ENCODE data around the gene PLCL2. TPM values are rescaled to one million over a fixed set of nuclear protein-coding genes. Genes with fewer than 3 reads are reported as not detected.

Gene PLCL2
- total and polyA plus RNA-seq, 10 of the 15 experiments (the other 5 are each of a cell fraction or from before 2014, with no cell fraction given), result 7.5 to 37.3 (median 21.7) TPM

- ChIA-PET RAD21 (ENCODE audit: unreplicated experiment) (no interaction called here), POLR2A (no interaction called here), SMC1A (ENCODE audit: uncharacterized antibody, unreplicated experiment) (no interaction called here), CTCF (no interaction called here)
- no peaks in the 10 kb centered on the region for H3K4me1 ChIP-seq (ENCODE audit: control insufficient read depth, insufficient read depth, low read length)
- H3K27me3 ChIP-seq (replicated peaks in 1 of 2; ENCODE audit: control insufficient read depth in 2 of 2, insufficient read depth in 2 of 2, low read length in 1 of 2), result no peaks in the 10 kb centered on the region
- no peaks in the 10 kb centered on the region for H4K20me1 ChIP-seq (ENCODE audit: control insufficient read depth, insufficient read depth)
- DNase-seq (ENCODE audit: low read depth, low spot score) (no peak), ATAC-seq (no peak), FAIRE-seq (no peak)
- no peak overlapping the region for H3K4me2 ChIP-seq (ENCODE audit: control insufficient read depth, insufficient read depth)
- no peak overlapping the region for H3K4me3 ChIP-seq
- BruUV-seq (replicated peaks), result no TSS peak
- no peak overlapping the region for H2AFZ ChIP-seq (ENCODE audit: control insufficient read depth, low read depth, low read length)
- no peak for TF ChIP-seq ZNF384 (IDR thresholded peaks at IDR 0.05; ENCODE audit: borderline replicate concordance, low read depth, low read length)
- H3K9ac ChIP-seq (ENCODE audit: control insufficient read depth, insufficient read depth, low read length), result no peak overlapping the region
- no peaks in the 10 kb centered on the region; a peak in 2 of 4 replicates for H3K36me3 ChIP-seq (ENCODE audit: control insufficient read depth in 2 of 2, insufficient read depth in 2 of 2, low read length in 1 of 2)
- H3K79me2 ChIP-seq (ENCODE audit: control insufficient read depth, insufficient read depth, low read length), result peaks cover 41% of the 10 kb centered on the region
- no peak overlapping the region for H3K27ac ChIP-seq (ENCODE audit: control insufficient read depth, insufficient read depth)
- in situ Hi-C loops (cut with MboI) (no loop called here), intact Hi-C loops (cut with micrococcal nuclease; ENCODE audit: unreplicated experiment) (no loop called here)
- no peaks in the 10 kb centered on the region for H3K9me3 ChIP-seq (replicated peaks; ENCODE audit: control insufficient read depth, insufficient read depth, low read length)
Observed at GRCh38 chr3:16945330-16945729, 60.6 kb downstream of the PLCL2 start.

DNA sequence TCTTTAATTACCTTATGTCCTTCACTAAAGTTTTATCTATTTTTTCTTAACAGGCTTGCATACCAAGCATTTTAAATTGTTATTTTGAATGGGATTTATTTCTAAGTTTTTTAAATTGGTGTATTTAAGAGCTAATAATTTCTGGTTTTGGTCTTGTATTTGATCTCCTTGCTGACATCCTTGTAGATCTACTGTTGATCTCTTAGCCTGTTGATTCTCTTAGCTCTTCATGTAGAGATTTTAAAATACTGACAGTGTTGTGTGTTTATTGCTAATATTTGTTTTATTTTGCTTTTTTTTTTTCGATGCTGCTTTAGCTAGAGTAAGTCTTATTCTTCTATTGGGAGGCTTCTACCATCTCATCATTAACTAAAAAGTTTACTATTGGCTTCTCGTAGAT lies 65.5 kb downstream of the PLCL2 start:
- no peak overlapping the region for H3K27ac ChIP-seq (ENCODE audit: control insufficient read depth, insufficient read depth)
- H3K9me3 ChIP-seq (replicated peaks; ENCODE audit: control insufficient read depth, insufficient read depth, low read length), result peaks cover 2% of the 10 kb centered on the region; the same call in 2 of the 3 replicates
- no peaks in the 10 kb centered on the region for H3K4me1 ChIP-seq (ENCODE audit: control insufficient read depth, insufficient read depth, low read length)
- ChIA-PET POLR2A (no interaction called here), SMC1A (ENCODE audit: uncharacterized antibody, unreplicated experiment) (interaction anchor here (0.6 to 0.9 kb wide), 3 partner anchors 8 to 206 kb away, joined by 3 to 4 read pairs (median 4); no protein-coding TSS in a partner anchor), RAD21 (ENCODE audit: unreplicated experiment) (interaction anchor here (0.6 kb wide), 1 partner anchor 21 kb away, joined by 3 read pairs; no protein-coding TSS in a partner anchor), CTCF (no interaction called here)
- WGBS (ENCODE audit: insufficient coverage, insufficient replicate concordance, low lambda C conversion rate, missing lambda C conversion rate), result 83% methylated on average over 2 of the region's 2 CpGs
- H3K36me3 ChIP-seq (ENCODE audit: control insufficient read depth in 2 of 2, insufficient read depth in 2 of 2, low read length in 1 of 2), result no peaks in the 10 kb centered on the region
- DNase-seq (ENCODE audit: low read depth, low spot score) (no peak), FAIRE-seq (no peak), ATAC-seq (no peak)
- intact Hi-C loops (cut with micrococcal nuclease; ENCODE audit: unreplicated experiment) (no loop called here), in situ Hi-C loops (cut with MboI) (no loop called here)
- H2AFZ ChIP-seq (ENCODE audit: control insufficient read depth, low read depth, low read length), result no peak overlapping the region
- H4K20me1 ChIP-seq (ENCODE audit: control insufficient read depth, insufficient read depth), result no peaks in the 10 kb centered on the region
- BruUV-seq (replicated peaks), result no TSS peak
- H3K27me3 ChIP-seq (replicated peaks in 1 of 2; ENCODE audit: control insufficient read depth in 2 of 2, insufficient read depth in 2 of 2, low read length in 1 of 2), result no peaks in the 10 kb centered on the region
- no peak overlapping the region for H3K4me3 ChIP-seq
- H3K9ac ChIP-seq (ENCODE audit: control insufficient read depth, insufficient read depth, low read length), result no peak overlapping the region
- H3K4me2 ChIP-seq (ENCODE audit: control insufficient read depth, insufficient read depth), result no peak overlapping the region
- H3K79me2 ChIP-seq (ENCODE audit: control insufficient read depth, insufficient read depth, low read length), result peaks cover 37% of the 10 kb centered on the region
- TF ChIP-seq, protein P1, sequence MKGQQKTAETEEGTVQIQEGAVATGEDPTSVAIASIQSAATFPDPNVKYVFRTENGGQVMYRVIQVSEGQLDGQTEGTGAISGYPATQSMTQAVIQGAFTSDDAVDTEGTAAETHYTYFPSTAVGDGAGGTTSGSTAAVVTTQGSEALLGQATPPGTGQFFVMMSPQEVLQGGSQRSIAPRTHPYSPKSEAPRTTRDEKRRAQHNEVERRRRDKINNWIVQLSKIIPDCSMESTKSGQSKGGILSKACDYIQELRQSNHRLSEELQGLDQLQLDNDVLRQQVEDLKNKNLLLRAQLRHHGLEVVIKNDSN (IDR thresholded peaks at IDR 0.05; ENCODE audit: borderline replicate concordance, extremely low read length, insufficient read depth, low read depth, low read length), result no peak
- no peak for TF ChIP-seq SIX5 (IDR thresholded peaks at IDR 0.05; ENCODE audit: low read depth, low read length, severe bottlenecking)
- TF ChIP-seq PRDM15 (CRISPR knock-in tag; IDR thresholded peaks at IDR 0.05), result no peak
- no peak for TF ChIP-seq GABPA (IDR thresholded peaks at IDR 0.05; ENCODE audit: low read depth)
- no peak for TF ChIP-seq MYC (IDR thresholded peaks at IDR 0.05; ENCODE audit: insufficient read depth, insufficient read length, insufficient replicate concordance, low read length, severe bottlenecking)

Data from GM12878 (cell line).